MG63 (cell line): ENCODE data around the gene PGPEP1. TPM values are rescaled to one million over a fixed set of nuclear protein-coding genes. Genes with fewer than 3 reads are reported as not detected.
"Not testable (repeated sequence)": the region's sequence is repeated elsewhere in the genome, so short reads cannot be mapped to it uniquely, and the experiment has no call there.

Experiments
- DNase-seq: peaks from one replicate; pipeline ENCODE4 v3.0.0-alpha.2; 2020
- H3K27me3 ChIP-seq: fragments of 250-450 bp; sonication (Bioruptor Pico); 2 replicates; pipeline ENCODE4 v1.5.1; 2020; ENCODE audit warnings: mild to moderate bottlenecking, moderate library complexity
- H3K36me3 ChIP-seq: fragments of 250-450 bp; sonication (Bioruptor Pico); 2 replicates; pipeline ENCODE4 v1.5.1; 2020; ENCODE audit warnings: mild to moderate bottlenecking, moderate library complexity
- H3K4me3 ChIP-seq: fragments of 250-450 bp; sonication (Bioruptor Pico); 2 replicates; pipeline ENCODE4 v1.5.1; 2020; ENCODE audit warnings: mild to moderate bottlenecking, moderate library complexity
- H3K9me3 ChIP-seq: fragments of 250-450 bp; sonication (Bioruptor Pico); 2 replicates; pipeline ENCODE4 v1.5.1; 2020; ENCODE audit warnings: mild to moderate bottlenecking, moderate library complexity
- total RNA-seq: library from RNA; depleted of rRNA; stranded (reverse); fragments of >200 nt; shearing (Covaris generic); gene quantifications from 2 replicates; pipeline ENCODE4 v1.2.3, GENCODE V29; 2014; ENCODE audit warnings: low replicate concordance

PGPEP1 gene
- total RNA-seq, 1 experiment from 2014 or later: 11.2 TPM

- H3K27me3 ChIP-seq: no peaks in the 10 kb centered on the region
- H3K36me3 ChIP-seq: peaks cover 44% of the 10 kb centered on the region
- no peak for DNase-seq
- H3K4me3 ChIP-seq: peak overlapping the region; percentile 75
- H3K9me3 ChIP-seq: no peaks in the 10 kb centered on the region
These were observed 19.3 kb upstream of the PGPEP1 start for GRCh38 chr19:18320865-18321733.

- no peaks in the 10 kb centered on the region for H3K9me3 ChIP-seq
- H3K27me3 ChIP-seq: no peaks in the 10 kb centered on the region
- no peak for DNase-seq
- H3K4me3 ChIP-seq: peak overlapping the region; percentile 75
- H3K36me3 ChIP-seq: peaks cover 39% of the 10 kb centered on the region
These were observed 18.7 kb upstream of the PGPEP1 start for GRCh38 chr19:18321734-18322102.

GRCh38 chr19:18322318-18322758, 18.1 kb upstream of the PGPEP1 start:
- Histone ChIP-seq H3K27me3 (no peaks in the 10 kb centered on the region), H3K9me3 (no peaks in the 10 kb centered on the region), H3K36me3 (peaks cover 37% of the 10 kb centered on the region), H3K4me3 (peak overlapping the region; percentile 75)
- peak; percentile 74 for DNase-seq

- no peaks in the 10 kb centered on the region for H3K27me3 ChIP-seq
- H3K36me3 ChIP-seq: peaks cover 33% of the 10 kb centered on the region
- peak; percentile 98 for DNase-seq
- peak within 1 kb of the TSS; percentile 75 for H3K4me3 ChIP-seq
- no peaks in the 10 kb centered on the region for H3K9me3 ChIP-seq
These were observed 17.5 kb upstream of the PGPEP1 start, which contains the start of gene LSM4 for GRCh38 chr19:18322759-18323460. Gene LSM4 (minus strand): TSS chr19:18323076. CDS start chr19:18323020, 56 bp downstream.

GRCh38 chr19:18324373-18324731, 16.0 kb upstream of the PGPEP1 start:
- H3K9me3 ChIP-seq, DNase-seq, H3K4me3 ChIP-seq, H3K27me3 ChIP-seq: not testable (repeated sequence)
- peaks cover 22% of the 10 kb centered on the region for H3K36me3 ChIP-seq

- Histone ChIP-seq H3K36me3 (no peaks in the 10 kb centered on the region), H3K27me3 (no peaks in the 10 kb centered on the region), H3K9me3 (no peaks in the 10 kb centered on the region), H3K4me3 (no peak overlapping the region)
- DNase-seq: no peak
These were observed 13.6 kb upstream of the PGPEP1 start for GRCh38 chr19:18326772-18327171.

GRCh38 chr19:18328340-18329034, 11.9 kb upstream of the PGPEP1 start:
- no peaks in the 10 kb centered on the region for H3K9me3 ChIP-seq
- no peaks in the 10 kb centered on the region for H3K36me3 ChIP-seq
- H3K27me3 ChIP-seq: no peaks in the 10 kb centered on the region
- DNase-seq: peak; percentile 95
- H3K4me3 ChIP-seq: peak overlapping the region; percentile 29

- Histone ChIP-seq H3K4me3 (peak overlapping the region; percentile 29), H3K9me3 (no peaks in the 10 kb centered on the region), H3K36me3 (no peaks in the 10 kb centered on the region), H3K27me3 (no peaks in the 10 kb centered on the region)
- DNase-seq: no peak
These were observed 11.4 kb upstream of the PGPEP1 start for GRCh38 chr19:18329035-18329376.

GRCh38 chr19:18330868-18331267, 9.5 kb upstream of the PGPEP1 start:
- H3K9me3 ChIP-seq: no peaks in the 10 kb centered on the region
- H3K36me3 ChIP-seq: no peaks in the 10 kb centered on the region
- no peak overlapping the region for H3K4me3 ChIP-seq
- no peak for DNase-seq
- H3K27me3 ChIP-seq: no peaks in the 10 kb centered on the region

- Histone ChIP-seq H3K27me3 (no peaks in the 10 kb centered on the region), H3K4me3 (no peak overlapping the region), H3K36me3 (no peaks in the 10 kb centered on the region), H3K9me3 (no peaks in the 10 kb centered on the region)
- no peak for DNase-seq
These were observed 7.4 kb upstream of the PGPEP1 start for GRCh38 chr19:18332917-18333530.

GRCh38 chr19:18333680-18334079, 6.7 kb upstream of the PGPEP1 start:
- DNase-seq: no peak
- no peak overlapping the region for H3K4me3 ChIP-seq
- no peaks in the 10 kb centered on the region for H3K27me3 ChIP-seq
- H3K36me3 ChIP-seq: no peaks in the 10 kb centered on the region
- no peaks in the 10 kb centered on the region for H3K9me3 ChIP-seq

GRCh38 chr19:18336121-18336520, 4.3 kb upstream of the PGPEP1 start:
- Histone ChIP-seq H3K4me3 (no peak overlapping the region), H3K27me3 (no peaks in the 10 kb centered on the region), H3K9me3 (no peaks in the 10 kb centered on the region), H3K36me3 (no peaks in the 10 kb centered on the region)
- no peak for DNase-seq

- Histone ChIP-seq H3K27me3 (no peaks in the 10 kb centered on the region), H3K36me3 (no peaks in the 10 kb centered on the region), H3K4me3 (no peak overlapping the region), H3K9me3 (no peaks in the 10 kb centered on the region)
- no peak for DNase-seq
These were observed 1.9 kb upstream of the PGPEP1 start for GRCh38 chr19:18338541-18338940.

- Histone ChIP-seq H3K36me3 (no peaks in the 10 kb centered on the region), H3K4me3 (no peak overlapping the region), H3K27me3 (no peaks in the 10 kb centered on the region), H3K9me3 (no peaks in the 10 kb centered on the region)
- no peak for DNase-seq
These were observed 675 bp upstream of the PGPEP1 start for GRCh38 chr19:18339723-18340122.

GRCh38 chr19:18340990-18341868, 831 bp downstream of the PGPEP1 start:
- no peaks in the 10 kb centered on the region for H3K27me3 ChIP-seq
- DNase-seq: peak; percentile 81
- peak overlapping the region; percentile 62 for H3K4me3 ChIP-seq
- H3K9me3 ChIP-seq: no peaks in the 10 kb centered on the region
- H3K36me3 ChIP-seq: no peaks in the 10 kb centered on the region

- no peak for DNase-seq
- Histone ChIP-seq H3K36me3 (no peaks in the 10 kb centered on the region), H3K4me3 (no peak overlapping the region), H3K9me3 (no peaks in the 10 kb centered on the region), H3K27me3 (no peaks in the 10 kb centered on the region)
These were observed 1.8 kb downstream of the PGPEP1 start for GRCh38 chr19:18342090-18342632.
